Caki2 (cell line): Measurements from ENCODE around the gene S100Z. TPM values are rescaled to one million over a fixed set of nuclear protein-coding genes. Genes with fewer than 3 reads are reported as not detected.
A peak's percentile ranks its signal among the peaks of the same experiment; 100 is the strongest.
"Not testable (repeated sequence)": the region's sequence is repeated elsewhere in the genome, so short reads cannot be mapped to it uniquely, and the experiment has no call there.

ENCODE experiments used
- DNase-seq: peaks from one replicate; pipeline ENCODE4 v3.0.0-alpha.2; 2015; ENCODE audit warnings: low read depth
- in situ Hi-C: cut with HindIII; loops from 2 replicates; pipeline ENCODE4 v1.10.0; 2016; ENCODE audit warnings: low sequenced_read_pairs, low pct_unique_long_range_greater_than_20kb, mixed read lengths
- total RNA-seq: library from RNA; depleted of rRNA; stranded (reverse); fragments of >200 nt; shearing (Covaris generic); gene quantifications from 2 replicates; pipeline ENCODE4 v1.2.3, GENCODE V29; 2014; ENCODE audit warnings: low replicate concordance

The S100Z gene
- total RNA-seq, 1 experiment from 2014 or later = not detected

DNA sequence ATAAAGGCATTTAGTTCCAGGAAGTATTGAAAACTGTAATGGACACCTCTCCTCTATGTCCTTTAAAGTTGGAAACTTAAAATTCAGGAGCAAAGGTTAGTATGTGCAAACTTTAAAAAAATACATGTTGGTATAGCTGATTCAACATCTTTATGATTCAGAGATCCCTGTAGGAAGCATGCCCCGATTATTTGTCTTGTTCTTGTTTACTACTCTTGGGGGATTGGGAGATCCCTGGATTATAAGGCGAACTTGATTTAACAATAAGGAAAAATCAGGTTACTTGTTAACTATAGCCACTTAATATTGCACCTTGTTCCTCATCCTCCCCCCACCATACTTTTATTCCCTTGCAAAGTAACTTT lies 29.3 kb upstream of the S100Z start:
- no peak for DNase-seq
- in situ Hi-C loops = no loop called here

DNA sequence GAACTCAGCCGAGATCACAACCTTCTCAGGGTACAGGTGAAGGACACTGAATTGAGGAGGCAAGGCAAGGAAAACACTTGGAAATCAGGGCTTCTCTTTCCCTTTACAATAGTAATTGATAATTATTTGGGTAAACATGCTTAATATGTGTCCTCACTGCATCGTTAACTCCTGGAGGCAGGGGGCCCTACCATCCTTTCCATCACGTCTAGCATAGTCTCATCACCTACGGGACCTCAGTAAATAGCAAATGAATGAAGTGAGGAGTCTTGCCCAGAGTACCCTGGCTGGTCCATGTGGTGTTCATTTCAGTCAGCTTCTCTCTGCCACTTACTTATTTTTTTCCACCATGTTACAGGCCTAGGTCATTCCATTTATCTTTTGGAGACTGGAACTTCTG lies 28.7 kb upstream of the S100Z start:
- no peak for DNase-seq
- in situ Hi-C loops = no loop called here

DNA sequence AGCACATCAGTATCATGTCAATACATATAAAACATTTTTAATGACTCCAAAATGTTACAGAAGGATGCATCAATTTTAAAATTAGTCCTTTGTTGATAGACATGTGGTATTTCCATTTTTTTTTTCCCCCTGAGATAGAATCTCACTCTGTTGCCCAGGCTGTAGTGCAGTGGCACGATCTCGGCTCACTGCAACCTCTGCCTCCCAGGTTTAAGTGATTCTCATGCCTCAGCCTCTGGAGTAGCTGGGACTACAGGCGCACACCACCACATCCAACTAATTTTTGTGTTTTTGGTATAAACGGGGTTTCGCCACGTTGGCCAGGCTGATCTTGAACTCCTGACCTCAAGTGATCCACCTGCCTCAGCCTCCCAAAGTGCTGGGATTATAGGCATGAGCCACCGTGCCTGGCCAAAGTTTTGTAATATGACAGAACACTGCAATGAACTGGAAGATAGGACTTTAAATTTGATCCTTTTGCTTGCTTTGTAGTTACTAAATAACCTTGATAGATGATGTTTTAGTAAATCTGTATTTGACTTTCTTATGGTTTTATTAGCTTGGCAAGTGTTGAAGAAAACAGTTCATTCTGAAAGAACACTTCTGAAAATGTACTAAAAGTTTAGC lies 27.6 kb upstream of the S100Z start:
- DNase-seq, in situ Hi-C loops: not testable (repeated sequence)

DNA sequence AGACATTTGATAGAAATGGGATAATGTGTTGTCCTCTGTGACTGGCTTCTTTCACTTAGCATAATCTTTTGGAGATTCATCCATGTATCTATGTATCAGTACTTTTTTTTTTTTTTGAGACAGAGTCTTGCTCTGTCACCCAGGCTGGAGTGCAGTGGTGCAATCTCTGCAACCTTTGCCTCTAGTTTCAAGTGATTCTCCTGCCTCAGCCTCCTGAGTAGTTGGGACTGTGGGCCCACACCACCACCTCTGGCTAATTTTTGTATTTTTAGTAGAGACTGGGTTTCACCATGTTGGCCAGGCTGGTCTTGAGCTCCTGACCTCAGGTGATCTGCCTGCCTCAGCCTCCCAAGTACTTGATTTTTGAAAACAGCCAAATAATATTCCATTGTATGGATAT lies 23.4 kb upstream of the S100Z start:
- in situ Hi-C loops = not testable (repeated sequence)

DNA sequence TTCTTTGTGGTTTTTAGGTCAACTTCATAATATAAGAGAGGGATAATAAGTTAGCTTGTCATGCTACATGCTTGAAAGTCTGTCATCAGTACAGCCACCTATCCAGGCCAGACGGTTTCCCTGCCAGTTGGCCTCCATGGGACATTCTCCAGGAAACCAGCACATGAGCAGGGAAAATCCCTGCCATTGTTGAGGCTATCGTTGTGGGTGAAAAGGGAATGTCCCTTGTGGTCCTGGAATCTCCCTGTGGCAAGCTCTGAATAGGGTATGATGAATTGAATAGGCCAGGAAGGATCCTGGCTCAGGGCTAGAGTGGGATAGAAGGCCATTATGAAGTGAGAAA lies 18.7 kb upstream of the S100Z start:
- DNase-seq = peak; percentile 92
- in situ Hi-C loops = no loop called here

More for the DNA sequence above, 23.4 kb upstream of the S100Z start:
- not testable (repeated sequence) for DNase-seq

DNA sequence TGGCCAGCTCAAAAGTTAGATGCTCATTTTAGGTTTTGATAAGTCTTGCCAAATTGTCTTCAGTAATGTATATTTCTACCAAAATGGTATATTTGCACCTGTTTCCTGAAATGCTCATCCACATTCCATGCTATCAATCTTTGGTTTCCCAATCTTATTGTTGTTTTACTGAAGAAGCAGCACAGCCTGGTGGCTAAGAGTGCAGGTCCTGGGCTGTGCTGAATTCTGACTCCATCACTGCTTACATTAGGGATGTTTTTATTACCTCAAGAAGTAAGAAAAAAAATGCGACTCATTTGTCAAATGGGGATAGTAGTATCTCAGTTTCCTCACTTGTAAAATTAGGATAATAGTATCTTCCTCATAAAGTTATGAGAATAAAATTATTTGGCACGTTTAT lies 13.6 kb upstream of the S100Z start:
- DNase-seq = no peak
- in situ Hi-C loops = no loop called here

DNA sequence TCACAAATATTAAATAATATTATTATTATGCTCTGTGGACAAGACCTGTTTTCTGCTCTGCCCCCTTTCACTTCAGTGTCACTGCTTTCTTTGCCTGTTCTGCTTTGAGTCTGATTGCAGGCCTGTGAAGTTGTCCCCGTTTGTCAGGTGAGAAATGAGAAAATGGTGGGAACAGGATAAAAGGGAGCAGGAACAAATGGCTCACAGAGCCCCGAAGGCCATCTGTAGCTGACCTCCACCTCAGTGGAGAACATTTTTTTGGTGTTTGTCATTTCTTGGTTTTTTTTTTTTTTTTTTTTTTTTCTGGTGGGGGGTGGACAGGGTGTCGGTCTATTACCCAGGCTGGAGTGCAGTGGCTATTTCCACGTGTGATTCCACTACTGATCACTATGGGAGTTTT lies 13.2 kb upstream of the S100Z start:
- in situ Hi-C loops = no loop called here
- DNase-seq = peak; percentile 23

DNA sequence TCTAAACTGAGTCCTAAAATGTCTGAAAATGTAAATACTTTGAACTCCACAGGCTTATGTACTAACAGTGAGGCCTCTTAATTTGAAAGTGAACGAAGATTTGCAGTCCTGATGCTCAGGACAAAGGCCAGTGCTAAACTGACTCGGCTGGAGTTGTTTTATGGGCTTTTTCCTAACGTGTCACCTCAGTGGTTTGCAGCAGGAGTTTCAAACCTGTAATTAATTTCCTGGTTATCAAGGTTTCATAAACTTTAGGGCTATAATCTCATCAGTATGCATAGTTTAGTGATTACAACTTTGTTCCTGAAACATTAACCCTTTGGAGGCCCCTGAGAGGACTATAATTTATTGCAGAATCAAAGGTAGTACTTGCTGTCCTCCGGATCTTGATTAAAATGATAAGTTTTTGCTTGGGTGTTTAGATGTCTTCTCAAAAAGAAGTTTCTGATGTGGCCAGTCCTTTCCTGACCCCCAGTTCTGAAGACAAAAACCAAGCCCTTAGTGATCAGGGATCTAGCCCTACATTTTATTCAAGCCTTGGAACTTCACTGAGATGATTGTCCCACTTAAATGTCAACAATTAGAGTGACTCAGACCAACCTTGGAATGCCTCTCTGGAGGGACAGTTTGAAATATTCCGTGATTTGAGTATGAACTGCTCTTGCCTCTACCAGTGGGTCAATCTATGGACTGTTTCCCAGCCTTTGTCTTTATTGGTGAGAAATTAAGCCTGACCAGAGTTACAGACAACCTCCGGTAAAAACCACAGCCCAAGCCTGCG lies 11.1 kb upstream of the S100Z start:
- peak; percentile 91 for DNase-seq
- in situ Hi-C loops = no loop called here

DNA sequence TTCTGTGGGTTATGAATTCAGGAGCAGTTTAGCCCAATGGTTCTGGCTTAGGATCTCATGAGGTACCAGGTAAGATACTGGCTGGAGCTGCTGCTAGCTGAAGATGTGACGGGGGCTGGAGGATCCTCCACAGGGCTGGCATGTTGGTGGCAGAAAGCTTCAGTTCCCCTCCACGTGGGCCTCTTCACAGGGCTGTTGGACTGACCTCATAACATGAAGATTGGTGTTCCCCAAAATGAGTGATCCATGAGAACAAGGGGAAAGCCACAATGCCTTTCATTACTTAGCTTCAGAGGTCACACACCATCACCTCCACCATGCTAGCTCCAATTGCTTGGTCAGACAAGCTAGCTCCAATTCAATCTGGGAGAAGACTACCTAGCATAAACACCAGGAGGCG lies 8.5 kb upstream of the S100Z start:
- no peak for DNase-seq
- in situ Hi-C loops = no loop called here

DNA sequence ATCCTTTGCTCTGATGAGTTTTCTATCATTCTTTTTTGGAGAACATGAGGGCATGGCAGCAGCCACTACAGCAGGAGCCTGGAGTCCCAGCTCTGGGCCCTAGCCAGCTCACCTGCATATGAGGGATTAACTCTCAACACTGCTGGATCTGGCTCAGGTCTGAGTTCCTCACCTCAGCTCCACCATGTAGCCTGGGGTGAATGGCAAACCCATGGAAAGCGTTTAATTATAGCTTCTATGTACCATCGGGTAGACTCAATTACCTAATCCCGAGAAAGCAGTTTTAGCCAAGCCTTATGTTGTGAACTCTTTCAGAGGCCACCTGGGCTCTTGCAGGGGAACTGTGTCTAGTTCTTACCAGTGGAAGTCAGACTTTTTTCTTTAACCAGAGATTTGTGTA lies 3.9 kb upstream of the S100Z start:
- in situ Hi-C loops = no loop called here
- no peak for DNase-seq

DNA sequence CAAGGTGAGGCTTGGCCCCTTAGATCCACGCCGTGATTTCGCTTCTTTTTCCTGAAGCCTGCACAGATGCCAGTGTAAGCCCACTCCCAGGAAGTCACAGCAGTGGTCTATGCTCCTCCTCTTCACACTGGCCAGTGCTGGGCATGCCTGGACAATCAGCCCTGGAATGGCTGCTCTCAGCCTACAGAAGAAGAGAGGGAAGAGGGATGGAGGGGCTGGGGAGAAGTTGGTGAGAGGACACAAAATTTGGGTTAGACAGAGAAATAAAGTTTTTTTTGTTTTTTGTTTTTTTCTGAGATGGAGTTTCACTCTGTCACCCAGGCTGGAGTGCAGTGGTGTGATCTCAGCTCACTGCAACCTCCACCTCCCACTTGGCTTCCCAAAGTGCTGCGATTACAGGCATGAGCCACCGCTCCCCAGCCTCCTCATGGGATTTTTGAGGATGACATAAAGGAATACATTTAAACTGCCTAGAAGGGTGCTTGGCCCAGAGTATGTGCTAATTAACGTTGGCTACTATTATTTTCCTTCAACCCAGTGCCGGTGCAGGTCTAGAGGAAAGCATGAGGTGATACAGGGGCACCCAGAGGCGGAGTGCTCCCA lies 830 bp downstream of the S100Z start:
- in situ Hi-C loops = no loop called here
- DNase-seq = no peak

DNA sequence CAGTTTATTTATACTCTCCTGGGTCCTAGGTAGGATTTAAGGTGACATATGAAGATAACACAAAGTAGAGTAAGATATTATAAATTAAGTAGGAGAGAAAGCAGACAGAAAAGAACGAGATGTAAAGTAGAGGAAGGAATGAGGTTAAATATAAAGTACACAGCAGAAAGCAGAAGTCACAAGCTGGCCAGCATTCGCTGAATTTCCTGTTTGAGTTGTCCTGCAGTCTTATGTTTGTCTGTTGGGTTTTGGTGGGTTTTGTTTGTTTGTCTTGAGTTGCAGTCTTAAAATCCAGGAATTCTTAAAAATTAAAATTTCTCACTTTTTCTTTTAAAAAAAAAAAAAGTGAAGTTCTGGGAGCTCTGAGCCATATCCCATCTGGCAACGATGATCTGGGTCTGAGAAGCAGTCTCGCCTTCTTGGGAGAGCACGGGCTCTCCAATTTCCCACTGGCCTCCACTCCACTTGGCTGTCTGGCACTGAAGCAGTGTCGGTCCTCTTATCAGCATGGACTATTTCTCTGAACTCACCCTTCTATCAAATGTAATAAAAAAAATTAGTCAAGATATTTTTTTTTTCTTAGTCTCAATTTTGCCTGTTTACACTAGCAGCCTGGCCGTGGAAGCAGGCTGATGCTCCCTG lies 2.0 kb downstream of the S100Z start:
- in situ Hi-C loops = no loop called here

DNA sequence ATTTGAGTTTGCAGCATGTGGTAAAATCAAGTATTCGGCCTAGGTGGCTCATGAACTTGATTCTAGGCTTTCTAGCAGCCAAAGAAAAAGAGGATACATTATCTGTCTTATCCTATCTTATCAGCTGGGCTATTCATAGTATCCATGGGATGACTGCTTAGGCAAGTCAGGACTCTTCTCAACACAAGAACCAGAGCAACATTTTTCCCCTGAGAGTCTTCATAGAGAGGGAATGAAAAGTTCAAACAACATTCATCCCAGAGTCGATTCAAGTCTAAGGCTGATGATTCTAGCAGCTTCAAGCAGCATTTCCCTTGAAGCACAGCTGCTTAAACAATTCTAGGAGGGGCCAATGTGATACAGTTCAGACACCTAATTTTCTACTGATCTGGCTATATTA lies 3.0 kb downstream of the S100Z start:
- no peak for DNase-seq
- in situ Hi-C loops = no loop called here

More for the DNA sequence above, 2.0 kb downstream of the S100Z start:
- no peak for DNase-seq

DNA sequence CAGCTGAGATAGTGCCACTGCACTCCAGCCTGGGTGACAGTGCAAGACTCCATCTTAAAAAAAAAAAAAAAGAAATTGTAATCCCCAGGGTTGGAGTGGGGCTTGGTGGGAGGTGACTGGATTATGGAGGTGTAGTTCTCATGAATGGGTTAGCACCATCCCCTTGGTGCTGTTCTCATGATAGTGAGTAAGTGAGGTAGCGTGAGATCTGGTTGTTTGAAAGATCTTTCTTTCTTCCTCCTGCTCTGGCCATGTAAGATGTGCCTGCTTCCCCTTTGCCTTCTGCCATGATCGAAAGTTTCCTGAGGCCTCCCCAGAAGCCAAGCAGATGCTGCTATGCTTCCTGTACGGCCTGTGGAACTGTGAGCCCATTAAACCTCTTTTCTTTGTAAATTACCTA lies 3.9 kb downstream of the S100Z start:
- DNase-seq, in situ Hi-C loops: not testable (repeated sequence)

DNA sequence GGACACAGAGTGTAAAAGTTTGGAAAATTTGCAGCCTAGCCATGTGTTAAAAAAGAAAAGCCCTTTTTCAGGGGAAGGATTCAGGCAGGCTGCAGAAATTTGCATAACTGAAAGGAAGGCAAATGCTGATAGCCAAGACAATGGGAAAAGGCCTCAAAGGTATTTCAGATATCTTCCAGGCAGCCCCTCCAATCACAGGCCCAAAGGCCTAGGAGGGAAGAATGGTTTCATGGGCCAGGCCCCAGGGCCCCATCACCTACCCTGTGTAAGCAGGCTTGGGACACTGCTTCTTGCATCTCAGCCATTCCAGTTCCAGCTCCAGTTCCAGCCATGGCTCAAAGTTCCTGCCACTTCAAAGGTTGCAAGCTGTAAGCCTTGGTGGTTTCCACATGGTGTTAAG lies 4.8 kb downstream of the S100Z start:
- no peak for DNase-seq
- in situ Hi-C loops = no loop called here

DNA sequence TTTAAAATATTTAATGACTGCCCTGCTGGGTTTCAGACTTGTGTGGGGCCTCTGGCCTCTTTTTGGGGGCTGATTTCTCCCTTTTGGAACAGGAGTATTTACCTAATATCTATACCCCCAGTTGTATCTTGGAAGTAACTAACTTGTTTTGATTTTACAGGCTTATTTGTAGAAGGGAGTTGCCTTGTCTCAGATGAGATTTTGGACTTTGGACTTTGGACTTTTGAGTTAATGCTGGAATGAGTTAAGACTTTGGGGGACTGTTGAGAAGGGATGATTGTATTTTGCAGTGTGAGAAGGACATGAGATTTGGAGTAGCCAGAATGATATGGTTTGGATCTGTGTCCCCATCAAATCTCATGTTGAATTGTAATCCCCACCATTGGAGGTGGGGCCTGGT lies 5.7 kb downstream of the S100Z start:
- in situ Hi-C loops, DNase-seq: not testable (repeated sequence)

DNA sequence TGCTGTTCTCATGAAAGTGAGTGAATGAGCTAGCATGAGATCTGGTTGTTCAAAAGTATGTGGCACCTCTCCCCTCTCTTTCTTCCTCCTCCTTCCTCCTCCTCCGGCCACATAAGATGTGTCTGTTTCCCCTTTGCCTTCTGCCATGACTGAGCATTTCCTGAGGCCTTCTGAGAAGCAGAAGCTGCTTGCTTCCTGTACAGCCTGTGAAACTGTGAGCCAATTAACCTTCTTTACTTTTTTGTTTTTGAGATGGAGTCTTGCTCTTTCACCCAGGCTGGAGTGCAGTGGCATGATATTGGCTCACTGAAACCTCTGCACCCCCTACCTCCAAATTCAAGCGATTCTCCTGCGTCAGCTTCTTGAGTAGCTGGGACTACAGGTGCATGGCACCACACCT lies 6.1 kb downstream of the S100Z start:
- in situ Hi-C loops = no loop called here
- no peak for DNase-seq

DNA sequence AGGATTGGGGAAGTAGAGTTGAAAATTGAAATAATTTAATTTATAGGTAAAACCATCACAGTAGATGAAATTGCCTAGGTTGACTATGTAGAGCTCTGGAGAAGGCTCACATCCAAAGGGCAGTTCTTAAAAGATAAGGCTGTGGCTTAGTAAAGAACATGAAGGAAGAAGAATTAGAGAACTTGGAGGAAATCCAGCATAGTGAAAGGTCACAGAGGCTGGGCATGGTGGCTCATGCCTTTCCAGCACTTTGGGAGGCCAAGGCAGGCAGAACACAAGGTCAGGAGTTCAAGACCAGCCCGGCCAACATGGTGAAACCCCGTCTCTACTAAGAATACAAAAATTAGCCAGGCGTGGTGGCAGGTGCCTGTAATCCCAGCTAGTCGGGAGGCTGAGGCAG lies 7.0 kb downstream of the S100Z start:
- DNase-seq, in situ Hi-C loops: not testable (repeated sequence)

DNA sequence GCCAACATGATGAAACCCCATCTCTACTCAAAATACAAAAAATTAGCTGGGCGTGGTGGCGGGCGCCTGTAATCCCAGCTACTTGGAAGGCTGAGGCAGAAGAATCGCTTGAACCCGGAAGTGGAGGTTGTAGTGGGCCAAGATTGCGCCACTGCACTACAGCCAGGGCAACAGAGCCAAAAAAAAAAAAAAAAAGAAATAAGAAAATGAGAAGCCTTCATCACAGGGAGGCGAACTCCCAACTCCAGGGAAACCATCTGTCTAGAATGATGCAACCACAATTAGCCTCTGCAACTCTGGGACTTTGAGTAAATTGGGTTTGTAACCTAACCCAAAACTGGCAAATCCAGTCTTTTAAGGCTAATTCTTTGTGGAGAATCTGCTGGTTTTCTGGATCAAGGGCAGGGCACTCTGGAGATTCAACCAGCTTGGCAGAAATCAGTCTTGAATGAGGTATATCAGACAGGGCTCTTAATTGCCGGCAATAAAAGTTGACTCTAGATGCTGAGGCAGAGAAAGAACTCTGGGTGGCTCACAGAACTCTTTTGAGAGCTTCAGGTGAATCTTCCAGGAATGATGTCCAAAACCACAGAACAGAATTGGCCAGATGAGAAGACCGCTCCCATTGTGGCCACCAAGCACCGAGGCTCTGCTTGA lies 9.9 kb downstream of the S100Z start:
- no peak for DNase-seq
- in situ Hi-C loops = no loop called here
